Omental fat pad (tissue), 4 donors: ENCODE measurements around the gene STOML1. TPM values are rescaled to one million over a fixed set of nuclear protein-coding genes. Genes with fewer than 3 reads are reported as not detected.

ENCODE experiments used
- ATAC-seq: fragments of 150-250 bp; one replicate; pipeline ENCODE4 v1.9.1; 2016; ENCODE audit warnings: mild to moderate bottlenecking, moderate library complexity; ENCODE audit not compliant: low FRiP score
- DNase-seq: peaks from one replicate; pipeline ENCODE4 v3.0.0-alpha.2; 2019; ENCODE audit warnings: low spot score
- CTCF ChIP-seq, 3 donors: fragments of 450-650 bp; IDR thresholded peaks; one replicate each; pipeline ENCODE4 v1.5.1; 2016 to 2017; ENCODE audit warnings: antibody characterized with exemption in 3 of 3, mild to moderate bottlenecking in 3 of 3, moderate library complexity in 2 of 3
- total RNA-seq, 4 donors: library from RNA; depleted of rRNA; stranded (reverse); fragments of >200 nt; gene quantifications; one replicate each; pipeline ENCODE4 v1.1.0, GENCODE V29; 2016

STOML1 gene
- total RNA-seq, 4 donors from 2014 or later: 9.8 to 24.0 (median 15.9) TPM

- DNase-seq (peak; percentile 73), ATAC-seq (peak; percentile 83)
- TF ChIP-seq CTCF (IDR thresholded peaks at IDR 0.05): peak in 2 of 3 donors; percentile 23 to 75
Measured at GRCh38 chr15:73972984-73973682, 19.0 kb downstream of the STOML1 start.

- no peak for TF ChIP-seq CTCF (IDR thresholded peaks at IDR 0.05)
- DNase-seq (no peak), ATAC-seq (no peak)
Measured at GRCh38 chr15:73969151-73969759, 22.8 kb downstream of the STOML1 start.

- TF ChIP-seq CTCF (IDR thresholded peaks at IDR 0.05): no peak
- ATAC-seq: no peak
- no peak for DNase-seq
Measured at GRCh38 chr15:73968461-73968860, 23.6 kb downstream of the STOML1 start.

GRCh38 chr15:73965758-73966113, 26.4 kb downstream of the STOML1 start:
- ATAC-seq: no peak
- DNase-seq: no peak
- no peak for TF ChIP-seq CTCF (IDR thresholded peaks at IDR 0.05)

- DNase-seq (no peak), ATAC-seq (no peak)
- TF ChIP-seq CTCF (IDR thresholded peaks at IDR 0.05): no peak
Measured at GRCh38 chr15:73965094-73965757, 26.9 kb downstream of the STOML1 start.

GRCh38 chr15:73964736-73965093, 27.4 kb downstream of the STOML1 start:
- DNase-seq (peak; percentile 99), ATAC-seq (peak; percentile 78)
- peak in 1 of 3 donors; percentile 72 for TF ChIP-seq CTCF (IDR thresholded peaks at IDR 0.05)
